HepG2 (cell line): ENCODE results near the gene SPATA12. TPM values are rescaled to one million over a fixed set of nuclear protein-coding genes. Genes with fewer than 3 reads are reported as not detected.
A peak's percentile ranks its signal among the peaks of the same experiment; 100 is the strongest.

ENCODE experiments used
- ATAC-seq: fragments of 200-7000 bp; cut with Tn5 transposase; 3 replicates; pipeline ENCODE4 v1.9.1; 2020; ENCODE audit warnings: mild to moderate bottlenecking, moderate library complexity
- BruUV-seq: library from RNA; stranded (reverse); fragments of 400-500 nt; replicated peaks from 2 replicates; lab custom pipeline; 2021; lab: Mats Ljungman, UMichigan
- CTCF ChIA-PET: fragments of 300-600 bp; formaldehyde crosslinking; extraction: SDS; loops from one replicate; lab custom pipeline; 2021; ENCODE audit warnings: low total read pairs, inconsistent platforms, low intra/inter-chr PET ratio; lab: Yijun Ruan, JAX
- POLR2A ChIA-PET: fragments of 350-600 bp; sonication (Branson Sonifier 250); formaldehyde crosslinking; loops from one replicate; lab custom pipeline; 2020; ENCODE audit warnings: antibody characterized with exemption, inconsistent platforms; lab: Yijun Ruan, JAX
- DNase-seq: peaks from one replicate; pipeline ENCODE4 v3.0.0-alpha.2; 2015; ENCODE audit warnings: low spot score
- FAIRE-seq: peaks from 3 replicates; lab custom pipeline; 2011; peaks lifted over from hg19 to GRCh38; lab: Jason Lieb, UNC
- H2AFZ ChIP-seq: one replicate; pipeline ENCODE4 v1.6.1; 2011; ENCODE audit warnings: low read length, inconsistent platforms
- H3K27ac ChIP-seq: fragments of 300-600 bp; 3 replicates; pipeline ENCODE4 v1.8.0; 2011; ENCODE audit warnings: mixed run types, mild to moderate bottlenecking, mixed read lengths, low read length, inconsistent platforms; ENCODE audit not compliant: insufficient read depth; ENCODE audit errors: extremely low read length
- H3K27me3 ChIP-seq, 2 experiments: fragments of 200-600 bp in 1 of 2; 2 replicates in 1 of 2; 3 replicates in 1 of 2; pipeline versions ENCODE4 v1.6.0 to v1.8.0; 2011; ENCODE audit warnings: low read length in 2 of 2, mild to moderate bottlenecking in 2 of 2, moderate library complexity in 2 of 2, inconsistent platforms in 1 of 2; ENCODE audit not compliant: insufficient read depth in 2 of 2, control insufficient read depth in 1 of 2
- H3K36me3 ChIP-seq, 2 experiments: fragments of 200-600 bp in 1 of 2; replicated peaks in 1 of 2; 2 replicates in 1 of 2; 3 replicates in 1 of 2; pipeline versions ENCODE4 v1.5.1 to v1.8.0; 2011; ENCODE audit warnings: low read length in 2 of 2, inconsistent platforms in 1 of 2; ENCODE audit not compliant: insufficient read depth in 2 of 2, control insufficient read depth in 1 of 2
- H3K4me1 ChIP-seq: 2 replicates; pipeline ENCODE4 v1.5.1; 2012; ENCODE audit warnings: low read length, inconsistent platforms; ENCODE audit not compliant: insufficient read depth
- H3K4me2 ChIP-seq: 2 replicates; pipeline ENCODE4 v1.6.0; 2011; ENCODE audit warnings: low read depth, low read length, inconsistent platforms
- H3K4me3 ChIP-seq, 3 experiments: fragments of 200-600 bp in 1 of 3; sonication (generic), shearing (Covaris generic) in 1 of 3; replicated peaks in 1 of 3; 2 replicates each; pipeline ENCODE4 v1.5.1; 2011 to 2016; ENCODE audit warnings: low read length in 3 of 3, inconsistent platforms in 2 of 3, low read depth in 2 of 3, mild to moderate bottlenecking in 2 of 3, control low read depth in 1 of 3, mixed read lengths in 1 of 3; ENCODE audit not compliant: insufficient read depth in 1 of 3
- H3K79me2 ChIP-seq: one replicate; pipeline ENCODE4 v1.6.1; 2011; ENCODE audit warnings: low read length, inconsistent platforms; ENCODE audit not compliant: insufficient read depth
- H3K9ac ChIP-seq: 2 replicates; pipeline ENCODE4 v1.6.0; 2011; ENCODE audit warnings: mild to moderate bottlenecking, low read depth, low read length, inconsistent platforms; ENCODE audit not compliant: insufficient read depth
- H3K9me3 ChIP-seq: 2 replicates; pipeline ENCODE4 v1.5.1; 2012; ENCODE audit warnings: mild to moderate bottlenecking, low read length
- H4K20me1 ChIP-seq: 2 replicates; pipeline ENCODE4 v1.6.0; 2011; ENCODE audit warnings: inconsistent platforms, mild to moderate bottlenecking, low read length, moderate library complexity; ENCODE audit not compliant: insufficient read depth
- ARNT ChIP-seq: fragments of 450-650 bp; IDR thresholded peaks from 2 replicates; pipeline ENCODE4 v1.6.1; 2017
- BRCA1 ChIP-seq: sonication (generic); formaldehyde crosslinking; IDR thresholded peaks from 2 replicates; pipeline ENCODE4 v1.4.0; 2020; ENCODE audit warnings: missing genetic modification reagents
- CHD4 ChIP-seq: fragments of 200-600 bp; sonication (generic); IDR thresholded peaks from 2 replicates; pipeline ENCODE4 v1.7.0; 2017; ENCODE audit warnings: mild to moderate bottlenecking, low read length, borderline replicate concordance
- DPF2 ChIP-seq: sonication (generic); formaldehyde crosslinking; IDR thresholded peaks from 2 replicates; pipeline ENCODE4 v1.4.0; 2020; ENCODE audit warnings: mild to moderate bottlenecking, low read depth, missing genetic modification reagents, borderline replicate concordance
- FOXA3 ChIP-seq: IDR thresholded peaks from 2 replicates; pipeline ENCODE4 v1.6.1; 2016; ENCODE audit warnings: missing genetic modification reagents, missing compliant biosample characterization
- IRX3 ChIP-seq: sonication (generic); formaldehyde crosslinking; IDR thresholded peaks from 2 replicates; pipeline ENCODE4 v1.8.1; 2023; ENCODE audit warnings: mild to moderate bottlenecking, low read depth, missing genetic modification reagents, borderline replicate concordance
- POLR2G ChIP-seq: fragments of 200-400 bp; formaldehyde crosslinking; IDR thresholded peaks from 2 replicates; pipeline ENCODE4 v1.6.1; 2018; ENCODE audit warnings: mild to moderate bottlenecking, low read depth, low read length, moderate library complexity
- SCMH1 ChIP-seq: sonication (generic); formaldehyde crosslinking; IDR thresholded peaks from 2 replicates; pipeline ENCODE4 v1.9.0; 2021; ENCODE audit warnings: missing genetic modification reagents, mild to moderate bottlenecking, borderline replicate concordance
- STAT5B ChIP-seq: sonication (generic); formaldehyde crosslinking; IDR thresholded peaks from 2 replicates; pipeline ENCODE4 v1.4.0; 2020; ENCODE audit warnings: missing genetic modification reagents
- TMF1 ChIP-seq: sonication (generic); formaldehyde crosslinking; IDR thresholded peaks from 2 replicates; pipeline ENCODE4 v1.8.1; 2022; ENCODE audit warnings: low read depth, missing genetic modification reagents
- TOPORS ChIP-seq: sonication (generic); formaldehyde crosslinking; IDR thresholded peaks from 2 replicates; pipeline ENCODE4 v1.8.0; 2023; ENCODE audit warnings: mild to moderate bottlenecking, missing genetic modification reagents
- ZNF263 ChIP-seq: sonication (generic); formaldehyde crosslinking; IDR thresholded peaks from 2 replicates; pipeline ENCODE4 v1.4.0; 2020; ENCODE audit warnings: missing genetic modification reagents
- ZNF629 ChIP-seq: sonication (generic); formaldehyde crosslinking; conservative IDR thresholded peaks from 2 replicates; pipeline ENCODE4 v1.5.0; 2020; ENCODE audit warnings: missing genetic modification reagents
- ZNF775 ChIP-seq: sonication (generic); formaldehyde crosslinking; IDR thresholded peaks from 2 replicates; pipeline ENCODE4 v1.4.0; 2020; ENCODE audit warnings: missing genetic modification reagents, mild to moderate bottlenecking, moderate library complexity, borderline replicate concordance
- ZNF776 ChIP-seq: sonication (generic); formaldehyde crosslinking; IDR thresholded peaks from 2 replicates; pipeline ENCODE4 v1.4.0; 2020; ENCODE audit warnings: mild to moderate bottlenecking, missing genetic modification reagents
- ZNF782 ChIP-seq: sonication (generic); formaldehyde crosslinking; IDR thresholded peaks from 2 replicates; pipeline ENCODE4 v1.4.0; 2020; ENCODE audit warnings: missing genetic modification reagents, mild to moderate bottlenecking, borderline replicate concordance
- WGBS: methylation state at CpG from one replicate; pipeline ENCODE4 v1.1.6; 2017; ENCODE audit warnings: low lambda C conversion rate; 5-methylcytosine and 5-hydroxymethylcytosine counted together
- in situ Hi-C: cut with HindIII; loops from 2 replicates; pipeline ENCODE4 v1.10.0; 2017; ENCODE audit warnings: low pct_unique_long_range_greater_than_20kb; ENCODE audit not compliant: extremely low pct_ligation_motif_present
- intact Hi-C: fragments of 100-400 bp; cut with micrococcal nuclease; formaldehyde crosslinking; loops from one replicate; pipeline ENCODE4 v1.10.0; 2022; ENCODE audit not compliant: unreplicated experiment
- polyA plus RNA-seq, 8 experiments: library from polyadenylated mRNA; depleted of rRNA in 3 of 8; stranded (reverse) in 7 of 8; unstranded in 1 of 8; fragments of >200 nt; fragmentation: Illumina TruSeq in 4 of 8; extraction: Trizol in 4 of 8; gene quantifications; 2 replicates each; pipeline versions ENCODE4 v1.2.1 to v1.2.3, GENCODE V29; 2011 to 2016; ENCODE audit warnings: low read depth in 4 of 8, missing spikeins in 1 of 8, mixed read lengths in 1 of 8; ENCODE audit not compliant: insufficient read depth in 1 of 8
- total RNA-seq, 5 experiments: library from RNA; depleted of rRNA; stranded (reverse); fragments of >200 nt; fragmentation: Illumina TruSeq; extraction: Trizol; gene quantifications; 2 replicates each; pipeline ENCODE4 v1.2.3, GENCODE V29; 2016; ENCODE audit warnings: low read depth in 1 of 5
- TF ChIP-seq, protein P1 (sequence below): sonication (generic); formaldehyde crosslinking; conservative IDR thresholded peaks from 2 replicates; pipeline ENCODE4 v1.4.0; 2020; ENCODE audit warnings: missing genetic modification reagents
- TF ChIP-seq, protein P2 (sequence below): sonication (generic); formaldehyde crosslinking; IDR thresholded peaks from 2 replicates; pipeline ENCODE4 v1.4.0; 2020; ENCODE audit warnings: missing genetic modification reagents
- TF ChIP-seq, protein P3 (sequence below): conservative IDR thresholded peaks from 2 replicates; pipeline ENCODE4 v1.6.1; 2018; ENCODE audit warnings: missing genetic modification reagents

SPATA12 gene
- total and polyA plus RNA-seq, 2 of the 13 experiments (the other 11 are each of a cell fraction or from before 2014, with no cell fraction given), result 0.09 to 0.25 TPM

DNA sequence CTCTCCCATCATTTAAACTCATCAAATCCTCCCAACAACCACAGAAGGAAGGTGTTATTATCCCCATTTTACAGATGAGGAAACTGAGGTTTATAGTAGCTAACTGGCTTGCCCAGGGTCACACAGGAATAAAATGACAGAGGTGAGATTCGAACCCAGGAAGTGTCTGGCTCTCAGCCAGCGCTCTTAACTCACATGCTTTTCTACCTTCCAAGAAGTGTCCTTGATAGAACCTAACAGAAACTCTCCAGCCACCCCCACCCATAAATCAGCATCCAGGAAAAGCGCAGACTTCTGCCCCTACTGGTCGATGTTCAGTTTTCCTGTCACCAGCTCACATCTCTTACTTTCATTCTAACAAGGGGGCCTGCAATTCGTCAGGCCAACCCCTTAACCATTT, 51.7 kb downstream of the SPATA12 start (continued):
- TF ChIP-seq, protein P1, sequence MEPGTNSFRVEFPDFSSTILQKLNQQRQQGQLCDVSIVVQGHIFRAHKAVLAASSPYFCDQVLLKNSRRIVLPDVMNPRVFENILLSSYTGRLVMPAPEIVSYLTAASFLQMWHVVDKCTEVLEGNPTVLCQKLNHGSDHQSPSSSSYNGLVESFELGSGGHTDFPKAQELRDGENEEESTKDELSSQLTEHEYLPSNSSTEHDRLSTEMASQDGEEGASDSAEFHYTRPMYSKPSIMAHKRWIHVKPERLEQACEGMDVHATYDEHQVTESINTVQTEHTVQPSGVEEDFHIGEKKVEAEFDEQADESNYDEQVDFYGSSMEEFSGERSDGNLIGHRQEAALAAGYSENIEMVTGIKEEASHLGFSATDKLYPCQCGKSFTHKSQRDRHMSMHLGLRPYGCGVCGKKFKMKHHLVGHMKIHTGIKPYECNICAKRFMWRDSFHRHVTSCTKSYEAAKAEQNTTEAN (CRISPR knock-in tag), result no peak
- no peak for TF ChIP-seq ARNT
- no peak for TF ChIP-seq IRX3 (CRISPR knock-in tag)
- no peak for TF ChIP-seq ZNF263 (CRISPR knock-in tag)
- peak; percentile 90; the same call in 1 of the 2 replicates for TF ChIP-seq CHD4
- TF ChIP-seq FOXA3 (CRISPR knock-in tag), result no peak
- no peak for TF ChIP-seq TOPORS (CRISPR knock-in tag)
- peak; percentile 93 for TF ChIP-seq ZNF629 (CRISPR knock-in tag)
- TF ChIP-seq POLR2G, result no peak
- TF ChIP-seq STAT5B, result no peak
- TF ChIP-seq, all 625 proteins: peak for 4

DNA sequence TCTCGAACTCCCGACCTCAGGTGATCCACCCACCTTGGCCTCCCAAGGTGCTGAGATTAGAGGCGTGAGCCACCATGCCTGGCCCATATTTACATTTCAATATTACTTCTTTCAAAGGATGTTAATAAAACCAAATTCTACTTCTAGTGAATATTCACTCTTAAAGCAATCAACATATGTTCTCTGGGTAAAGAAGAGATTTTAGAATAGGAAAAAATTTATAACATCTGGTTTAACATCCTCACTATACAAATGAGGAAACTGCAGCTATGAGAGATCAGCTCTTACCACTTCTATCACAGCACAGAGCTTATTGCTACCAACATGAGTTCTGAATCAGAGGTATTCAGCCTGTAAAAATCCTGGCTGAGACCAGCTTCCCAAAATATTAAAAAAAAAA, 56.0 kb downstream of the SPATA12 start:
- H3K9ac ChIP-seq, result no peak overlapping the region
- in situ Hi-C loops (no loop called here), intact Hi-C loops (no loop called here)
- no peak for FAIRE-seq
- peaks cover 0 to 8% of the 10 kb centered on the region in 2 experiments; a peak in 3 of 5 replicates for H3K27me3 ChIP-seq
- no peak overlapping the region for H2AFZ ChIP-seq
- H3K4me2 ChIP-seq, result no peak overlapping the region
- ATAC-seq, result no peak
- no peaks in the 10 kb centered on the region for H3K36me3 ChIP-seq
- no peak overlapping the region for H3K27ac ChIP-seq
- H3K4me3 ChIP-seq, result no peak overlapping the region
- H3K9me3 ChIP-seq, result no peaks in the 10 kb centered on the region
- H4K20me1 ChIP-seq, result no peaks in the 10 kb centered on the region
- no peak for DNase-seq
- ChIA-PET POLR2A (no interaction called here), CTCF (no interaction called here)
- 40% methylated on average over 3 of the region's 3 CpGs for WGBS
- H3K79me2 ChIP-seq, result no peaks in the 10 kb centered on the region
- no peaks in the 10 kb centered on the region for H3K4me1 ChIP-seq
- no TSS peak for BruUV-seq
- TF ChIP-seq, protein P2, sequence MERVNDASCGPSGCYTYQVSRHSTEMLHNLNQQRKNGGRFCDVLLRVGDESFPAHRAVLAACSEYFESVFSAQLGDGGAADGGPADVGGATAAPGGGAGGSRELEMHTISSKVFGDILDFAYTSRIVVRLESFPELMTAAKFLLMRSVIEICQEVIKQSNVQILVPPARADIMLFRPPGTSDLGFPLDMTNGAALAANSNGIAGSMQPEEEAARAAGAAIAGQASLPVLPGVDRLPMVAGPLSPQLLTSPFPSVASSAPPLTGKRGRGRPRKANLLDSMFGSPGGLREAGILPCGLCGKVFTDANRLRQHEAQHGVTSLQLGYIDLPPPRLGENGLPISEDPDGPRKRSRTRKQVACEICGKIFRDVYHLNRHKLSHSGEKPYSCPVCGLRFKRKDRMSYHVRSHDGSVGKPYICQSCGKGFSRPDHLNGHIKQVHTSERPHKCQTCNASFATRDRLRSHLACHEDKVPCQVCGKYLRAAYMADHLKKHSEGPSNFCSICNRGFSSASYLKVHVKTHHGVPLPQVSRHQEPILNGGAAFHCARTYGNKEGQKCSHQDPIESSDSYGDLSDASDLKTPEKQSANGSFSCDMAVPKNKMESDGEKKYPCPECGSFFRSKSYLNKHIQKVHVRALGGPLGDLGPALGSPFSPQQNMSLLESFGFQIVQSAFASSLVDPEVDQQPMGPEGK (CRISPR knock-in tag), result no peak
- no peak for TF ChIP-seq ZNF776 (CRISPR knock-in tag)
- TF ChIP-seq, protein P3, sequence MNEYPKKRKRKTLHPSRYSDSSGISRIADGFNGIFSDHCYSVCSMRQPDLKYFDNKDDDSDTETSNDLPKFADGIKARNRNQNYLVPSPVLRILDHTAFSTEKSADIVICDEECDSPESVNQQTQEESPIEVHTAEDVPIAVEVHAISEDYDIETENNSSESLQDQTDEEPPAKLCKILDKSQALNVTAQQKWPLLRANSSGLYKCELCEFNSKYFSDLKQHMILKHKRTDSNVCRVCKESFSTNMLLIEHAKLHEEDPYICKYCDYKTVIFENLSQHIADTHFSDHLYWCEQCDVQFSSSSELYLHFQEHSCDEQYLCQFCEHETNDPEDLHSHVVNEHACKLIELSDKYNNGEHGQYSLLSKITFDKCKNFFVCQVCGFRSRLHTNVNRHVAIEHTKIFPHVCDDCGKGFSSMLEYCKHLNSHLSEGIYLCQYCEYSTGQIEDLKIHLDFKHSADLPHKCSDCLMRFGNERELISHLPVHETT (CRISPR knock-in tag), result no peak
- no peak for TF ChIP-seq ZNF775 (CRISPR knock-in tag)
- TF ChIP-seq SCMH1, result no peak
- TF ChIP-seq ZNF782 (CRISPR knock-in tag), result no peak
- TF ChIP-seq DPF2, result no peak
- no peak for TF ChIP-seq BRCA1 (CRISPR knock-in tag)
- no peak for TF ChIP-seq TMF1
